Measurements from ENCODE around the gene EIF1AD.

Gene EIF1AD

DNA sequence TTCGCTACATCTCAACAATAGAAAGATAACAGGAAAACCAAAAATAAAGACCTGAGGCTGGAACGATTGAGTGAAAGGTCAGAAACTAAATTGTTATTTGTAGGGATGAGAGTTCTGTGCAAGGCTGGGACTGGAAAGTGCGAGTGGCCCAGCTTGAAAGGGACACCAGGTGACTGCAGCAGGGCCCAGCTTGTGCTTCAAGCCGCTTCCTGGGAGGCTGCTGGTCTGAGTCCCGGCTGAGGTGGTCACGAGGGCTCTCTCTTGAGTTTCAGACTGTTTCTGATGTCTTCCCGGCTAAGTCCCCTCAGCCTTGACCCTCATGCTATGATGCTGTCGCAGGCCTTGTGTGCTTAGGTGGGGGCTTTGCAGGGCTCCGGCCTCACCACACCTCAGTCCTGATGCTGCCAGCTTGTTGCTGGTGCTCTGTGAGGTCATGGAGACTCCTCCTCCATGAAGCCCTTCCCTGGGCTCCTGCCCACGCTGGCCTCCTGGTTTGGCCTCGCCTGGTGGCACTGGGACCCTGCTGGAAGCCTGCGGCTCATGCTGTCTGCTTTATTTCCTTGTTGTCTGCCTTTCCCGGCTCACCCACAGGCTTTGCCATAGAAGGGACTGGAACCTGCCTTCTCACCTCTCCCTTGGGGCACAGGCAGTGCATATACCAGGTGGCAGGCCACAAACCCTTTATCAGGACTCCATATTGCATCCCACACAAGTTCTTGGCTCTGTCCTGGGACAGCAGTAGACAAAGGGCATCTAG lies 4.4 kb upstream of the EIF1AD start:
- no peak for DNase-seq (ENCODE audit: low read depth in 1 of 2, low spot score in 1 of 2)

DNA sequence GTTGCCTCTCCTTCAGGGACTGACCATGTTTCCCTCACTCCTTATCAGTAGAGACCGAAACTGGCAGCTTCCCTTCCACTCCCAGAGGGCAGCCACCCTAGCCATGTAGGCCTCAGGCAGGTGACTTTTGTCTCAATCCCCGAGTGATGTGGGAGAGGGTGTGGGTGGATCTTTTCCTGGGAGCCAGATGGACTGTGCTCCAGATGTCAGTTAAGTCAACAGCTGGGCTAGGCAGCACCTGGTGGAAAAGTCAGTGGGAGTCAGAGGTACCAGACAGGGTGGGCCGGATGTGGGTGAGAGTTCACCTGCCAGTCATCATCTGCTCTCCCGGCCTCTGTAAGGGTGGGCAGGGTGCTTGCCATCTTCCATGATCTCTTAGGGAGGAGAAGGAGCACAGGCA lies 2.2 kb upstream of the EIF1AD start:
- DNase-seq (ENCODE audit: low read depth in 1 of 2, low spot score in 1 of 2): no peak

DNA sequence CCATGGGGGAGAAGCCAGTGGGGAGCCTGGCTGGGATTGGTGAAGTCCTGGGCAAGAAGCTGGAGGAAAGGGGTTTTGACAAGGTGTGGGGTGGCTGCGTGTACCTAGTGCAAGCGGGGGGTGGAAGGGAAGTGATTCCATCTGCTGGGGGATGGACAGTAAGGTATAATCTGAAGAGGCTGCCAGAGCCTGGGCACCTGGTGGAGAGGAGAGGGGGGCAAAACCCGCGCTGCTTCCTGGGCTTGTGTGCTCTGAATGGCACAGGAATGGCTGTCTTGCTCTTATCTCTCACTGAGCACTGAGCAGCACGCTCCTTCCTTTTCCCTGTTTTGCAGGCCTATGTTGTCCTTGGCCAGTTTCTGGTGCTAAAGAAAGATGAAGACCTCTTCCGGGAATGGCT lies 1.3 kb upstream of the EIF1AD start:
- no peak for DNase-seq (ENCODE audit: low read depth in 1 of 2, low spot score in 1 of 2)

DNA sequence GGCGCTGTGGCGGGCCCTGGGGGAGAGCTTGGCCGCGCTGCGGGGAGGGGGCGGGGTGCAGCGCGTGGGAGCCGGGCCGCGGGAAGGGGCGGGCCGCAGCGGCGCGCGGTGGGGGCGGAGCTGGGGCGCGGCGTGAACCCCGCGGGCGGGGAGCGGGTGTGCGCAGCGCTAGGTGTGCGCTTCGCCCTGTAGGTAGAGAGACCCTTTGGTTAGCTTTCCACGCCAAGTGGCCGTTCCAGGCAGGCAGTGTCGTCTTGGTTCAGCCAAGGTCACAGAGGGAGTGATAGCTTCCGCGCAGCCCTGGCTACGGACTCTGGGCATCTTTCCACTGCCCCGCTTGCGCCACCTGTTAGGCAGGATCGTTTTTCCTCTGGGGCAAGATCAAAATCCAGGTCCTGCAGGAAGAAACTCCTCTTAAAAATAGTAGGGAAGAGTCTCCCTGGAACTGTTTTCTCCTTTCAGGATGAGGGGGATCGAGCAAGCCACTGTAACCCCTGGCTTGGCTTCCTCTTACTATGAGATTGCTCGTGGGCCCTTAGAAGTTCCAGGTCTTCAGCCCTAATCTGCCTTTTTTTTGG lies 780 bp upstream of the EIF1AD start:
- DNase-seq (ENCODE audit: low read depth in 1 of 2, low spot score in 1 of 2): no peak

DNA sequence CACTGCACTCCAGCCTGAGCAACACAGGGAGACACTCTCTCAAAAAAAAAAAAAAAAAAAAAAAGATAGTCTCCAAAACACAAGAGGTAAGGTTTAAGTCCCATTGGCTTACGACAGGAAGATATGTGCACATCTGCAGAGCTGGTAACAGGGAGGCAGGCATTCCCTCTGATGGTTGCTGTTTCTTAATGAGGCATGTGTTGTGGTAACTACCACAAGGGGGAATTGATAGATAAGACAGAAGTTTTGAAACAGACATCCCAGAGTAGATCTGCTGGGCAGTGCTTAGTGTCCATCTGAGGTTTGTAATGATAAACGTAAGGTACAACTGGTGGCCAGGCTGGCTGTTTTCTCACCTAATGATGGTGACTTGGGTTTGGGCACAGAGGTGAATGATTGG lies 4.7 kb downstream of the EIF1AD start:
- DNase-seq (ENCODE audit: low read depth in 1 of 2, low spot score in 1 of 2): no peak

DNA sequence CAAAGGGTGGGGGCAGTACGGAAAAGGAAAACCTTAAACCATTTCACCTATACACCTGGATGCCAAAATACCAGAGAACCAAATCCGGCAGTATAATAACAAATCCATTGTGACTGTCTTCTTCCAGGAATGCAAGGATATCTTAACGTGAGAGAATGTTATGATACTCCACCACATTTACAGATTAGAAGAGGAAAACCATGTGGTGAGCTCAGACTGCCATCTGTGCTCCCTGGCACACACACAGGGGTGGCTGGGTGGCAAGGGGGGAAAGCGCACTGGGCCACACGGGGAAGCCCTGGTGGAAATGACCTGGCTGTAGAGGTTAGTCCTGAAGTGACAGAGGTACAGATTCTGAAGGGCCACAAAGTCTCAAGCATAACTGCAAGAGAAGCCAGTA lies 9.9 kb downstream of the EIF1AD start:
- DNase-seq (ENCODE audit: low read depth in 1 of 2, low spot score in 1 of 2): no peak

DNA sequence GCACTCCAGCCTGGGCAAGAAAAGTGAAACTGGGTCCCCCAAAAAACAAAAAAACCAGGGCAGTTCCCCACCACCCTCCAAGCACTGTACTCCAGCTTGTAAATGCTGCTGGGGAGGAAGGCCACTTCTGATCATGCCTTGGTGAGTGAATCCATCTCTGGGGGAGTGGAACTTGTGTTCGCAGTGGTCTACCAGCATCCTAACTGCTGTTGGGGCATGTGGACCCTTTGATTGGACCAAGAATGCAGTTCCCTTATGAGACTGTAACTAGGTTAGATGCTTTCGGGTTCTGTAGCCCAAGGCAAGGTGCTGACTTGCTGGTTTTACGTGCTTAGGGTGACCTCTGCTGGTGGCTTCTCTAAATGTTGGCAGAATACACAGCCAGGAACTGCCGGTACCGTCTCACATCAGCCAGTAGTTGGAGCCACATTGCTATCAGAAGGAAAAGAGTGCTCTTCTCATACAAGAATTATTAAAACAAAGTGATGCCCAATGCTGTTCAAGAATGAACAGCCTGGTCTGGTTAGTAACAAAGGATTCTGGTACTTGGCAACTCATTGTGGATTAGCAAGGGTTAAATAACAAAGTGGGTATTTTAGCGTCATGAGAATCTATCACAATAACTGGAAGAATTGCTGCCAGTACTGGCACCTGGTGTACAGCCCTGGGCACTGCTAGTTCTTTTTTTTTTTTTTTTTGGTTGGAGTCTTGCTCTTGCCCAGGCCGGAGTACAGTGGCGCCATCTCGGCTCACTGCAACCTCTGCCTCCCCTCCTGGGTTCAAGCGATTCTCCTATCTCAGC lies 13.0 kb downstream of the EIF1AD start:
- peak; percentile 75 to 81 for DNase-seq (ENCODE audit: low read depth in 1 of 2, low spot score in 1 of 2)

DNA sequence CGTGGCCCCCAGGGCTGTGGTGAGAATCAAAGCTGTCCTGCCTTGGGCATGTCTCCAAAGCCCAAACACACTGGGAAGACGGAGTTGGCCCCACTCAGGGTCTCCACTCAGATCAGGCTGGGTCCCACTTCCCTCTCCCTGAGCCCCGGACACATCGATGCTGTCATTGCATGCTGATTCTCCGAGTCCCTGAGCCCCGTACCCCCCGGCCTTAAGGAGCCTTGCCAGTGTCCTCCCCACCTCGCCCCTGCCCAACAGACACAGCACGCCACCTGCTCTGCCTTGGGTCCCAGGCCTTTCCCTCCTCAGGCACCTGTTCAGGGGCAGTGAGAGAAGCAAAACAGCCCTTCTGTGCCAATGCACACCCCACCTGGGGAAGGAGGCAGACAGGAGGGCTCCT lies 14.6 kb downstream of the EIF1AD start:
- DNase-seq (ENCODE audit: low read depth in 1 of 2, low spot score in 1 of 2): no peak

DNA sequence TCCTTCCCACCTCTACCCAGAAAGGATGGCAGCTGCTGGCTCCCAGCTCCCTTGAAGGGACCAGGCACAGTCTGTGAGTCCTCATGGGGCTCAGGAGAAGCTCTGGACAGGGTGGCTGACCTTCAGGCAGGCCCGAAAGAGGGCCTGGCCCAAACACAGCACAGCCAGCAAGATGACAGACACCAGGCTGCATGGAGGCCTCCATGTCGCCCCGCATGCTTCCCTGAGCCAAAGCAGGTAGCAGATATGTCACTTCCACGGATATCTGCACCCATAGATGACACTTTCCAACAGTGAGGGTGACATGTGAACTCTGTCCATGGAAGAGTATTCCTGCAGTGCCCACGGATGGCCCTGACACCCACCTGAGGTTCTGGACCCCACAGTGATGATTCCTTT lies 18.4 kb downstream of the EIF1AD start:
- no peak for DNase-seq (ENCODE audit: low read depth in 1 of 2, low spot score in 1 of 2)

DNA sequence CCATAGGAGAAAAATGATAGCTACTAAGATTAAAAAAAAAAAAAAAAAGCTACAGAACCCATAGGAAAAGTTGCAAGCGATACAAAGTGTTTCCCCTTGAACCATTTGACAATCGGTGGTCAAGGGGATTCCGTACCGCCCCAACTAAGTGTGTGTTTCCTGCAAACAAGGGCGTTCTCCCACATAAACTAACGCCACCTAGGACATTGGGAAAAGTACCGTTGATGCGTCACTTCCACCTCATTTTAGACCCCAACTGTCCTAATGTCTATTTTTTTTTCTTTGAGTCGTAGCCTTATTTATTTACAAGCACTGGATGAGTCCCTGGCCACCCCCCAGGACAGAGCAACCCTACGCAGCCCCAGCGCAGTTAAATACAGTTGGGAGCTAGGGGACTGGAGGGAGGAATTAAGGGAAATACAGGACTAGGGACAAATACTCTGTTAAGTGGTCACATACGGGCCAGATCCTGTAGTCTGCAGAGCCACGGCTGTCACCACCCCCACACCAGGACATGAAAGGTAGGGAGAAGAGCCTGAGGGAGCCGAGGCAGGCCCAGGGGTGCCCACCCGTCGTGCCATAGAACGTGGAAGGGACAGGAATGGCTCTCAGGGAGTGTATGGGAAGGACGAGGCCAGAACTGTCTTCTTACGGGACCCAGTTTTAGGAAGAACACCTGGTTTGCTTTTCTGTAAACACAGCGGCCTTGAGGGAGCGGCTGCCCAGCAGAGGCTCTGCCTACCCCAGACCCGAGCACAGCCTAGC lies 19.0 kb downstream of the EIF1AD start:
- no peak for DNase-seq (ENCODE audit: low read depth in 1 of 2, low spot score in 1 of 2)

DNA sequence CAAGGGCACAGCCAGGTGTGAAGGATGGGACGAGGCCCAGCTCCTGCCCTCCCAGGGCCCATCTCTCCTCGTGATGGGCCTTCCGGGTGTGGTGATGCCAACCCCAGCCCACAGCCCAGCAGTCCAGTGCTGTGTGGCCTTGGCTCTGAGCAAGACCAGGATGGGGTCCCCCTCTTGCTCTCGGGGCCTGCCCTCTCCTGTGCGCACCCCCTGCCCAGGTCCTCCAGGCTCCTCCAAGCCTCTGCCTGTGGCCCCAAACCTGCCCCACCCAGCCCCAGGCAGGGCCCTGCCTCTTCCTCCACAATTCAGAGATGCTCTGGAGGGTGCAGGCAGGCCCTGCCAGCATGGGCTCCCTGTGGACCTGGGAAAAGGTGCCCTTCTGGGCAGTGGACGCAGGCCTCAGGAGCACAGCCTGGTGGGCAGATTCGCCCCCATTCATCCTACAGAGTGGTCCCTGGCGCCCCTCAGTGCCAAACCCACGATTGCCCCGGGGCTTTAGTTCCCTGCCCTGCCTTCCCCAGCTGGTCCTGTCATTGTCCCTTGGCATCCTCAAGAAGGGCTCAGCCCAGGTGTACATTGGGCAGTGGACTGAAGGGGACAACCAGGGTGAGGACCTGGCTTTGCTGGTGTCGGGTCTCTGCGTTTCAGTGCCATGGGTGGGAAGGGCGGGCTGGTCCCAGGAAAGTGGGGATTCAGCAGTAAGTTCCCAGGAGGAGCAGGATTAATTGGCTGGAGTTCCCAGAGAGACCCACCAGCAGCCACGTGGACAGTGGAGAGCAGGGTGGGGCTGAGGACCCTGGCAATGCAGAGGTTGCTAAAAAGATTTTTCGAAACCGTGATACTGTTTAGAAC lies 19.8 kb downstream of the EIF1AD start:
- no peak for DNase-seq (ENCODE audit: low read depth in 1 of 2, low spot score in 1 of 2)

DNA sequence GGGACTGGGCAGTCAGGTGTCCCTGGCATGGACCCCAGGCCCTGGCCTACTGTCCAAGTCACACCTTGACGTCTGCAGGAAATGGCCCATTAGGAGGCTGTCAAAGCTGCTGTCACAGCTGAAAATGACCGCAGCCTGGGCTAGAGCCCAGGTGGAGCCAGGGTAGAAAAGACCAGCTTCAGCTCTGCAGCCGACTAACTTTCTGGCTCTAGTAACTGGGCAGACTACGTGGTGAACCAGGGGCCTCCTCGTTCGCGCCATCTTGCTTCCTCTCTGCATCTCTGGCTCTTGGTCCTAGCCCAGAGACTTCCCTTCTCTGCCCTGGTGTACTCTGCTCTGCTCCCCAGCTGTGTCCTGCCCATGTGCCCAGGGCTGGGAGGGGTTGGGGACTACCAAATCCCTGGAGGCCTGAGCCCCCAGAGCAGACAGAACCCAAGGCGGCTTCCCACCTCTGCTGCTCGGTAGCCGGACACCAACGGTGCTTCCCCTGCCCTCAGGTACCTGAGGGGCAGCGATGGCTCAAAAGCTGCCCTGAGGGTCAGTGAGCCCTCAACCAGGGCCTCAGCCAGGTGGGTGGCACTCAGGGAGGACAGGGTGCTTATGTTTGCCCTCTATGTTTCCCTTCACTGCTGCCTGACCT lies 20.7 kb downstream of the EIF1AD start:
- DNase-seq (ENCODE audit: low read depth in 1 of 2, low spot score in 1 of 2): no peak

DNA sequence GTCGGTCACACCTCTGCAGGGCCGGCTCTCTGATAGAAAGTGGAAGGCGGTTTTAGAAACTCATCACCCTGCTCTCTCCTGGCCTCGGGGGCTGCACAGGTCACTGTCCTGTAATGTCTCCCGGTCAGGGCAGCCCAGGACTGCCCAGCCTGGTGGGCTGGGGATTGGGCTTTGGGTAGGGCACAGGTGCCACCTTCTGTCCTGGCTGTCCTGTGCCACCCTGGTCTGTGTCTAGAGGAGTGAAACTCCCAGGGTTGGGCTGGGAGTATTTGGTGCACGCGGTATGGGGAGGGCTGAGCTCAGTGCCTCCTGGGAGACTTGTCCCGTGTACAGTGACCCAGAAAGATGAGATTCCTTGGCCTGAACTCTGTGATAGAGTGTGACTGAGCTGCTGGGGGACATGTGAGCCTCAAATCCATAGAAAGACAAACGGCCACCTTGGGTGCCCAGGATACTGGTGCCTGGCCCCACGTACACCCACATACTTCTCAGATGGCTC lies 22.6 kb downstream of the EIF1AD start:
- no peak for DNase-seq (ENCODE audit: low read depth in 1 of 2, low spot score in 1 of 2)

DNA sequence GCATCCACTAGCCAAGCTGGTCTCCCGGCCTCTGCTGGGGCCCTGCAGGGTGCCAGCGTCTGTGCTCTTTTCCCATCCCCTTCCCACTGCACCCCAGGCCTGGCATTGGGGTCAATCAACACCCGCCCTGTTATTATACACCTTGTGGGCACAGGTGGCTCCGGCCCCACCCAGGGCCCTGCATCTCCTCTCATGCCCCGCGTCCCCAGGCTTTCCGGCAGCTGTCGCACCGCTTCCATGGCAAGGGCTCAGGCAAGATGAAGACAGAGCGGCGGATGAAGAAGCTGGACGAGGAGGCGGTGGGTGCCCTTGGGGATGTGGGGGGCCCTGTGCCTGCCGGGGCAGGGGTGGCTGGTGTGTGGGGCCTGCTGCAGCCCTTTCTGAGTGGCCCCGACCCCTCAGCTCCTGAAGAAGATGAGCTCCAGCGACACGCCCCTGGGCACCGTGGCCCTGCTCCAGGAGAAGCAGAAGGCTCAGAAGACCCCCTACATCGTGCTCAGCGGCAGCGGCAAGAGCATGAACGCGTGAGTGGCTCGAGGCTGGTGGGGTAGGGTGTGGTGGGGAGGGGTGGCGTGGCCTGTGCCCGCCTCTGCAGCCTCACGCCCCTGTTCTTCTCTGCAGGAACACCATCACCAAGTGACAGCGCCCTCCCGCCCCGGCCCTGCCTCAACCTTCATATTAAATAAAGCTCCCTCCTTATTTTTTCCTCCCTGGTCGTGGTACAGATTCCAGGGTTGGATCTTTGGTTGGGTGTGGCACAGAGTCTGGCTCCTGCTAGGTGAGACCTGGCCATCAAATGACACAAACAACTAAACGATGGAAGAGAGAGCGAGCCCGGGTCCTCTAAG lies 23.3 kb downstream of the EIF1AD start:
- DNase-seq (ENCODE audit: low read depth in 1 of 2, low spot score in 1 of 2): no peak

DNA sequence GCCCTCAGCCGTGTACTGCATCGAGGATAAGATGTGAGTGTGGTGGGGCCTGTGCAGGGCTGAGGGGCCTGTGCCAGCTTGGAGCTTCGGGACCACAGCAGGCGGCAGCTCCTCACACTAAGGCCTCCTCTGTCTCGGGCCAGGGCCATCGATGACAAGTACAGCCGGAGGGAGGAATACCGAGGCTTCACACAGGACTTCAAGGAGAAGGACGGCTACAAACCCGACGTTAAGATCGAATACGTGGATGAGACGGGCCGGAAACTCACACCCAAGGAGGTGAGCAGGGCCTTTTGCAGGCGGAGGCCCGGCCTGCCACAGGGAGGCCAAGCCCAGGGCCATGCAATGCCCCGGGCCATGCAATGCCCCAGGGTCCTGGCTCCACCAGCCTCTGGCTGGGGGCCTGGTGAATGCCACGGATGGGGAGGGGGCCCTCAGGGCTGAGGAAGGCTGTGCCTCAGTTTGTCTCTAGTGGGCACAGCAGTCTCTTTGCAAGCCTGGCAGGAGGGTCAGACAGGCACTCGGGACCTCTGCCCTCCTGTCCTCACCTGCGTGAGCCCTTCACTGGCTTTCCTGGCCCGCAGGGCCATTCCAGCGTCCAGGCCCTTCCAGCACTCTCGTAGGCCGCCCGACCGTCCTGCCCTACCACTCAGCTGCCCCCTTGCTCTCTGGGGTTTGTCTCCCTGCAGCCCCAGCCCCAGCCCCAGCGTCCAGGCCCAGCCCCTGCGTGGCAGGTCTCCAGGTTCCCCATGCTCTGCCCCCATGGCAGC lies 24.2 kb downstream of the EIF1AD start:
- DNase-seq (ENCODE audit: low read depth in 1 of 2, low spot score in 1 of 2): no peak

DNA sequence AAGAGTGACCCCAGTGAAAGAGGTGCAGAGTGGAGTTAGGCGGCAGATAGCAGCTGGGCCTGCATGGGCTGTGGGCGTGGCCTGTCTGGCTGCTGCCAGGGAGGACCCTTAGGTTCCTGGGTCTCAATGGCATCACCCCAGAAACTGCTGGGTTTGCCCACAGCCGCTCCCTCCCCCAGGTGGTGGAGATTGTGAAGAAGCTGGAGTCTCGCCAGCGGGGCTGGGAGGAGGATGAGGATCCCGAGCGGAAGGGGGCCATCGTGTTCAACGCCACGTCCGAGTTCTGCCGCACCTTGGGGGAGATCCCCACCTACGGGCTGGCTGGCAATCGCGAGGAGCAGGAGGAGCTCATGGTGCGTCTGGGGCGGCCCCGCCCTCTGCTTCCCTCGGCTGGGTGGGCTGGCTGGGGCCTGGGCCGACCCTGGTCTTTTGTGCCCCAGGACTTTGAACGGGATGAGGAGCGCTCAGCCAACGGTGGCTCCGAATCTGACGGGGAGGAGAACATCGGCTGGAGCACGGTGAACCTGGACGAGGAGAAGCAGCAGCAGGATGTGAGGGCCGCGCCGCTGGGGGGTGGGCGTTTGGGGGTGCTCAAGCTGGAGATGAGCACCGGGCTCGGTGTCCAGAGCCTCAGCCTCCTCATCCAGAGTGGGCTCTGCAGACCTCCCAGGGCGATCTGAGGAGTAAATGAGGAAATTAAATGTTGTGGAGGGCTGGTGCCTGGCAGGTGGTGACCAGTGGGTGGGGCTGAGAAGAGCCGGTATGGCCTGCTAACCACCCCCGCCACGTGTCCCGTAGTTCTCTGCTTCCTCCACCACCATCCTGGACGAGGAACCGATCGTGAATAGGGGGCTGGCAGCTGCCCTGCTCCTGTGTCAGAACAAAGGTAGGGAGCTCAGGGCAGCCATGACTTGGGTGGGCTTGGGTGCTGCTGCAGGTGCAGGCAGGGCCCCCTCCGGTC lies 25.5 kb downstream of the EIF1AD start:
- no peak for DNase-seq (ENCODE audit: low read depth in 1 of 2, low spot score in 1 of 2)

DNA sequence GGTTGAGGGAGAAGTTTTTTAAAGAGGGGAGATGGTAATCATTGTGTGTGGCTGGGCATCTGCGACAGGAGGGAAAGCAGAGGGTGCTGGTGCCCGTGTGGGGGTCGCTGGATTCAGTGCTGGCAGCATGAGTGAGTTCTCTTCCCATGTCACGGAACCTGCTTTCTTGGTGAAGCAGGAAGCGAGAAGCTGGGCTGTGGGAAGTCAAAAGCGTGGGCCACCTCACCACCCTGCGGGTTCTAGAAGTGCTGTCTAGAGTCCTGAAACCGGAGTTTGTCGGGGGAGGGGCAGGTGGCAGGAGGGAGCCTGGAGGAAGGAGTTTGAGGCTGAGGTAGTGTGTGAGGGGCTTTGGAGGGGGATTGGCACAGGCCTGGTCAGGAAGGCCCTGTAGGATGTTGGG lies 26.2 kb downstream of the EIF1AD start:
- DNase-seq (ENCODE audit: low read depth in 1 of 2, low spot score in 1 of 2): no peak

Data from activated T-helper 1 cell treated with anti-CD3 and anti-CD28 coated beads, Interleukin-2, amount 50 U/mL, for 16 hours (primary cell).